Measurements from ENCODE around the gene KCNQ5.

KCNQ5 gene

DNA sequence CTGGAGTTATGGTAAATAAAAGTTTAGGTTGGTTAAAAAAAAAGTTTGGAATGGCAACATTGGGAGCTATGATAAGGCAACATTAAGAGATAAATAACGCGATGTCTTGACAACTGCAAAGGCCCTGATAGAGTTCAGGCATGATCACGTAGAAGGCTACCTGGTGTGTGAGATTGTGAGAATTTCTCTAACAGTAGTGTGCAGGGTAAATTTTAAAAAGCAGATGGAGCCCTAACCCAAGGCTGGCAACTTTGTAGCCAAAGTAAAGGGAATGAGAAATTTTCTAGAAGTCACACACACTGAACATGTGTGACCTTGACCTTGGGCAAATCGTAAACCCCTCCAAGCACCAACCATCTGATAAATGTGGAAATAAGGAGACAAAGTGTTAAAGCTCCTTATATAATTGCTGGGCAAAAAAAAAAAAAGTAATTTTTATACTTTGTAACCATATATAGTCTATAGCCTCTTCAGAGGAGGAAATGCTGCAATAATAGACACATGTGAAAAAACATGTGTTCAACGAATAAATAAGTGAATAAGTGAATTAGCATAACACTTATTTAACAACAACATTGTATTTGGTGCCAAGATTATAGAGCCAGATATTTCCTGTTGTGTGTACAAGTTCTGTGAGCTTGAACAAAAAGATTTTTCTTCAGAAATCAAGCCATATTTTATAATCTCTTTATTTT is 18.2 kb downstream of the KCNQ5 start:
- peak; percentile 19 for TF ChIP-seq CTCF (IDR thresholded peaks at IDR 0.05; ENCODE audit: insufficient read depth, low read depth, low read length, missing control alignments)
- DNase-seq (ENCODE audit: low read depth) = no peak
- H3K4me3 ChIP-seq (ENCODE audit: low read length) = no peak overlapping the region

GRCh38 chr6:72640615-72640930 is 18.7 kb downstream of the KCNQ5 start:
- no peak for DNase-seq (ENCODE audit: low read depth)
- no peak for TF ChIP-seq CTCF (IDR thresholded peaks at IDR 0.05; ENCODE audit: insufficient read depth, low read depth, low read length, missing control alignments)
- H3K4me3 ChIP-seq (ENCODE audit: low read length) = no peak overlapping the region

GRCh38 chr6:72642435-72642834 is 20.6 kb downstream of the KCNQ5 start:
- DNase-seq (ENCODE audit: low read depth) = no peak
- H3K4me3 ChIP-seq (ENCODE audit: low read length) = no peak overlapping the region
- TF ChIP-seq CTCF (IDR thresholded peaks at IDR 0.05; ENCODE audit: insufficient read depth, low read depth, low read length, missing control alignments) = no peak

DNA sequence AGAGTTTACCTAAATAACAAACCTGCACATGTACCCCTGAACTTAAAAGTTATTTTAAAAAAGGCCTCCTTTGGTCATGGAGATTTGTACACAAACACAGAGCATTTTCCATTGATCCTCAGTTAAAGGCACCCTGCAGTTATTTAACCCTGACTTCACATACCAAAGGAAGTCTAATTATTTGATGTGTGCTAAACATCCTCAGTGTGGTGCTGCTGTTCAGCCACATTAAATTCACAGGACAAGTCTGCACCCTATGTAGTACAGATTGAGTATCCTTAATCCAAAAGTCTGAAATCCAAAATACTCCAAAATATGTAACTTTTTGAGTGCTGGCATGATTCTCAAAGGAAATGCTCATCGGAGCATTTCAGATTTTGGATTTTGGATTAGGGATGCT is 21.4 kb downstream of the KCNQ5 start:
- no peak overlapping the region for H3K4me3 ChIP-seq (ENCODE audit: low read length)
- DNase-seq (ENCODE audit: low read depth) = no peak
- peak; percentile 29 for TF ChIP-seq CTCF (IDR thresholded peaks at IDR 0.05; ENCODE audit: insufficient read depth, low read depth, low read length, missing control alignments)

GRCh38 chr6:72646604-72647485 is 25.0 kb downstream of the KCNQ5 start:
- no peak overlapping the region for H3K4me3 ChIP-seq (ENCODE audit: low read length)
- peak; percentile 69 for DNase-seq (ENCODE audit: low read depth)
- no peak for TF ChIP-seq CTCF (IDR thresholded peaks at IDR 0.05; ENCODE audit: insufficient read depth, low read depth, low read length, missing control alignments)

DNA sequence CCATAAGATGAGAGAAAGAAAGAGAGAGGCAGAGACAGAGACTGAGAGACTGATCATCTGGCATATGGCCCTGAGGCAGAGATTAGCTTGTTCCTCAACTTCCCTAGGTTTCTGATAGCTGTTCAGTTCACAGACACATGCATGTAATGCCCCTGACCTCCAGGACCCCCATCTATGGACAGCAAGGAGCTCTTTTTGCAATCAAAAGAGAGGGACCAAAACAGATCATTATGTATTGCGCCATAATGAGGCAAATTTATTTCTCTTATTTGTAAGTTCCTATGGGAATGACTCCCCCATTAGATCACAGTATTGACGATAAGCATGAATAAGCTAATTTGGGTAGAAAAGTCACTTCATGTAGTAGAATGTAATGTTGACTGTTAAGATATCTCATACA is 25.6 kb downstream of the KCNQ5 start:
- no peak overlapping the region for H3K4me3 ChIP-seq (ENCODE audit: low read length)
- no peak for DNase-seq (ENCODE audit: low read depth)
- no peak for TF ChIP-seq CTCF (IDR thresholded peaks at IDR 0.05; ENCODE audit: insufficient read depth, low read depth, low read length, missing control alignments)

All from epithelial cell of esophagus (primary cell).